GM12891 (cell line): ENCODE measurements around the gene WDR45B.

ENCODE experiments used
- DNase-seq: peaks from one replicate; pipeline ENCODE4 v3.0.0; 2011; ENCODE audit warnings: low spot score; ENCODE audit not compliant: insufficient read length
- FAIRE-seq: peaks from 2 replicates; lab custom pipeline; 2011; peaks lifted over from hg19 to GRCh38; lab: Jason Lieb, UNC
- PAX5 ChIP-seq: IDR thresholded peaks from 2 replicates; pipeline ENCODE4 v1.6.1; 2011; ENCODE audit warnings: low read length, moderate library complexity, mild to moderate bottlenecking; ENCODE audit not compliant: insufficient read depth, severe bottlenecking
- POLR2A ChIP-seq: IDR thresholded peaks from 2 replicates; pipeline ENCODE4 v1.6.1; 2011; ENCODE audit warnings: low read depth, low read length, control low read depth
- POLR2AphosphoS5 ChIP-seq: IDR thresholded peaks from 2 replicates; pipeline ENCODE4 v1.6.1; 2011; ENCODE audit warnings: low read depth, low read length, control low read depth
- POU2F2 ChIP-seq: IDR thresholded peaks from 2 replicates; pipeline ENCODE4 v1.6.1; 2011; ENCODE audit warnings: low read depth, mild to moderate bottlenecking, control low read depth, low read length, moderate library complexity
- SPI1 ChIP-seq: IDR thresholded peaks from 2 replicates; pipeline ENCODE4 v1.6.1; 2011; ENCODE audit warnings: low read depth, low read length, control low read depth
- TAF1 ChIP-seq: IDR thresholded peaks from 2 replicates; pipeline ENCODE4 v1.6.1; 2011; ENCODE audit warnings: low read depth, low read length, control low read depth

Gene WDR45B

GRCh38 chr17:82666931-82667667 lies 18.9 kb upstream of the WDR45B start:
- FAIRE-seq (no peak), DNase-seq (no peak)
- TF ChIP-seq PAX5 = no peak
- no peak for TF ChIP-seq POU2F2
- TF ChIP-seq POLR2AphosphoS5 = no peak
- no peak for TF ChIP-seq POLR2A
- TF ChIP-seq TAF1 = no peak
- no peak for TF ChIP-seq SPI1

- FAIRE-seq (no peak), DNase-seq (no peak)
- no peak for TF ChIP-seq TAF1
- no peak for TF ChIP-seq SPI1
- TF ChIP-seq POU2F2 = no peak
- no peak for TF ChIP-seq POLR2A
- no peak for TF ChIP-seq PAX5
- TF ChIP-seq POLR2AphosphoS5 = no peak
These were observed 17.6 kb upstream of the WDR45B start for GRCh38 chr17:82665891-82666290.

- DNase-seq (no peak), FAIRE-seq (no peak)
- TF ChIP-seq POU2F2 (no peak), SPI1 (no peak), POLR2AphosphoS5 (no peak)
These were observed 17.0 kb upstream of the WDR45B start for GRCh38 chr17:82665217-82665616.

GRCh38 chr17:82664701-82665182 lies 16.5 kb upstream of the WDR45B start:
- FAIRE-seq = no peak
- DNase-seq = no peak
- TF ChIP-seq TAF1 (no peak), SPI1 (no peak), POLR2AphosphoS5 (no peak), PAX5 (no peak), POLR2A (no peak), POU2F2 (no peak)

- TF ChIP-seq POLR2A (no peak), SPI1 (no peak), TAF1 (no peak), POLR2AphosphoS5 (no peak), PAX5 (no peak), POU2F2 (no peak)
- DNase-seq (no peak), FAIRE-seq (no peak)
These were observed 16.0 kb upstream of the WDR45B start for GRCh38 chr17:82664276-82664575.

GRCh38 chr17:82663381-82664275 lies 15.4 kb upstream of the WDR45B start:
- no peak for FAIRE-seq
- TF ChIP-seq POLR2A (no peak), SPI1 (no peak), TAF1 (no peak), POU2F2 (no peak), POLR2AphosphoS5 (no peak), PAX5 (no peak)

GRCh38 chr17:82662711-82663261 lies 14.5 kb upstream of the WDR45B start:
- DNase-seq (no peak), FAIRE-seq (no peak)
- TF ChIP-seq PAX5 = no peak
- no peak for TF ChIP-seq POLR2A

More at GRCh38 chr17:82663381-82664275, 15.4 kb upstream of the WDR45B start:
- no peak for DNase-seq

GRCh38 chr17:82661717-82662683 lies 13.8 kb upstream of the WDR45B start:
- no peak for DNase-seq
- no peak for FAIRE-seq
- TF ChIP-seq PAX5 (no peak), POLR2AphosphoS5 (no peak), SPI1 (no peak), TAF1 (no peak), POLR2A (no peak), POU2F2 (no peak)

- DNase-seq (no peak), FAIRE-seq (no peak)
- TF ChIP-seq POLR2A = no peak
- TF ChIP-seq POU2F2 = no peak
- no peak for TF ChIP-seq PAX5
- no peak for TF ChIP-seq POLR2AphosphoS5
- no peak for TF ChIP-seq TAF1
- TF ChIP-seq SPI1 = no peak
These were observed 11.6 kb upstream of the WDR45B start for GRCh38 chr17:82659886-82660285.
